HEK293 (cell line): ENCODE data around the gene NCKAP5.

Experiments used
- CTCF ChIP-seq: fragments of 450-650 bp; formaldehyde crosslinking; IDR thresholded peaks from 2 replicates; pipeline ENCODE4 v1.5.1; 2016; ENCODE audit warnings: missing biosample characterization, missing genetic modification characterization
- IKZF3 ChIP-seq: fragments of 450-650 bp; IDR thresholded peaks from 2 replicates; pipeline ENCODE4 v1.5.0; 2018; ENCODE audit warnings: missing biosample characterization, mild to moderate bottlenecking, missing genetic modification characterization, moderate library complexity
- KLF16 ChIP-seq: fragments of 450-650 bp; formaldehyde crosslinking; IDR thresholded peaks from 2 replicates; pipeline ENCODE4 v1.5.1; 2017; ENCODE audit warnings: missing biosample characterization, missing genetic modification characterization
- PRDM10 ChIP-seq: fragments of 450-650 bp; formaldehyde crosslinking; IDR thresholded peaks from 2 replicates; pipeline ENCODE4 v1.5.1; 2016; ENCODE audit warnings: missing biosample characterization, missing genetic modification characterization
- REST ChIP-seq: fragments of 450-650 bp; formaldehyde crosslinking; IDR thresholded peaks from 2 replicates; pipeline ENCODE4 v1.5.1; 2016; ENCODE audit warnings: missing biosample characterization, missing genetic modification characterization
- SALL2 ChIP-seq: fragments of 450-650 bp; formaldehyde crosslinking; IDR thresholded peaks from 2 replicates; pipeline ENCODE4 v1.5.0; 2017; ENCODE audit warnings: missing biosample characterization, mild to moderate bottlenecking, missing genetic modification characterization, borderline replicate concordance
- ZBTB21 ChIP-seq: fragments of 450-650 bp; formaldehyde crosslinking; IDR thresholded peaks from 2 replicates; pipeline ENCODE4 v1.5.1; 2017; ENCODE audit warnings: missing biosample characterization, missing genetic modification characterization
- ZNF214 ChIP-seq: fragments of 450-650 bp; formaldehyde crosslinking; IDR thresholded peaks from 2 replicates; pipeline ENCODE4 v1.5.1; 2017; ENCODE audit warnings: missing biosample characterization, mild to moderate bottlenecking, missing genetic modification characterization, borderline replicate concordance
- ZNF561 ChIP-seq: fragments of 450-650 bp; IDR thresholded peaks from 2 replicates; pipeline ENCODE4 v1.5.1; 2018; ENCODE audit warnings: missing biosample characterization, missing genetic modification characterization, borderline replicate concordance
- ZNF571 ChIP-seq: fragments of 450-650 bp; formaldehyde crosslinking; IDR thresholded peaks from 2 replicates; pipeline ENCODE4 v1.5.0; 2017; ENCODE audit warnings: missing biosample characterization, missing genetic modification characterization
- ZNF639 ChIP-seq: fragments of 450-650 bp; formaldehyde crosslinking; IDR thresholded peaks from 2 replicates; pipeline ENCODE4 v1.5.1; 2016; ENCODE audit warnings: missing biosample characterization, missing genetic modification characterization

- TF ChIP-seq ZNF571 (tag by site-specific recombination) (no peak), CTCF (tag by site-specific recombination) (no peak), ZNF214 (no peak), PRDM10 (tag by site-specific recombination) (no peak), ZBTB21 (no peak), ZNF639 (tag by site-specific recombination) (no peak), IKZF3 (tag by site-specific recombination) (no peak), KLF16 (tag by site-specific recombination) (no peak), SALL2 (tag by site-specific recombination) (no peak), ZNF561 (tag by site-specific recombination) (no peak), REST (no peak)
Observed at GRCh38 chr2:132651115-132652045, 916.9 kb downstream of the NCKAP5 start.
